Astrocyte of the spinal cord (primary cell): ENCODE data around the gene RBKS.

Source experiments
- DNase-seq: peaks from one replicate; pipeline ENCODE4 v3.0.0; 2011; ENCODE audit warnings: low read depth, low spot score
- H3K4me3 ChIP-seq: 2 replicates; pipeline ENCODE4 v1.5.1; 2011; ENCODE audit warnings: low read depth, mild to moderate bottlenecking, low read length, moderate library complexity
- in situ Hi-C: cut with HindIII; loops from 2 replicates; pipeline ENCODE4 v1.10.0; 2017; ENCODE audit warnings: low sequenced_read_pairs
- TF ChIP-seq, protein P1 (sequence below): IDR thresholded peaks from 2 replicates; pipeline ENCODE4 v1.5.1; 2012; ENCODE audit warnings: low read depth, mild to moderate bottlenecking, low read length, inconsistent platforms

Gene RBKS

GRCh38 chr2:27822049-27822448 lies 68.1 kb downstream of the RBKS start:
- no peak for DNase-seq
- TF ChIP-seq, protein P1, sequence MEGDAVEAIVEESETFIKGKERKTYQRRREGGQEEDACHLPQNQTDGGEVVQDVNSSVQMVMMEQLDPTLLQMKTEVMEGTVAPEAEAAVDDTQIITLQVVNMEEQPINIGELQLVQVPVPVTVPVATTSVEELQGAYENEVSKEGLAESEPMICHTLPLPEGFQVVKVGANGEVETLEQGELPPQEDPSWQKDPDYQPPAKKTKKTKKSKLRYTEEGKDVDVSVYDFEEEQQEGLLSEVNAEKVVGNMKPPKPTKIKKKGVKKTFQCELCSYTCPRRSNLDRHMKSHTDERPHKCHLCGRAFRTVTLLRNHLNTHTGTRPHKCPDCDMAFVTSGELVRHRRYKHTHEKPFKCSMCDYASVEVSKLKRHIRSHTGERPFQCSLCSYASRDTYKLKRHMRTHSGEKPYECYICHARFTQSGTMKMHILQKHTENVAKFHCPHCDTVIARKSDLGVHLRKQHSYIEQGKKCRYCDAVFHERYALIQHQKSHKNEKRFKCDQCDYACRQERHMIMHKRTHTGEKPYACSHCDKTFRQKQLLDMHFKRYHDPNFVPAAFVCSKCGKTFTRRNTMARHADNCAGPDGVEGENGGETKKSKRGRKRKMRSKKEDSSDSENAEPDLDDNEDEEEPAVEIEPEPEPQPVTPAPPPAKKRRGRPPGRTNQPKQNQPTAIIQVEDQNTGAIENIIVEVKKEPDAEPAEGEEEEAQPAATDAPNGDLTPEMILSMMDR, result no peak
- in situ Hi-C loops, result no loop called here
- no peak overlapping the region for H3K4me3 ChIP-seq

GRCh38 chr2:27815860-27816438 lies 74.2 kb downstream of the RBKS start:
- no peak for DNase-seq
- in situ Hi-C loops, result no loop called here
- H3K4me3 ChIP-seq, result no peak overlapping the region
- TF ChIP-seq, protein P1, result no peak

DNA sequence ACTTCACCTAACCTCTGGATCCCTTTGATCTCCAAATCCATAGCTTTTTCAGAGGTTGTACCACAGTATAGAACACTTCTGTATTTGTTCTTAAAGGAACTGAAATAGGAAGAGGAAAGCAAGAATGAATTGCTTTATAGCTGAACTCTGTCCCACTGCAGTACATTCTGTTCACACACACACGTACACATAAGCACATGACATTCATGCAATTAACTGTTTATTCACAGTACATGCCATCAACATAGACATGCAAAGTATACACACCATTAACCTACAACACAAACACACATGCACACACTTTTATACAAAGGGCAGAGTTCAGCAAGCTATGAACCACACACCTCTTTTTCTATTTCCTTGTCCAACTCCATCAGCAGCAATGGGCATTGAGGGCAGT lies 75.4 kb downstream of the RBKS start:
- TF ChIP-seq, protein P1, result no peak
- no peak for DNase-seq
- no peak overlapping the region for H3K4me3 ChIP-seq
- in situ Hi-C loops, result no loop called here

- TF ChIP-seq, protein P1, result no peak
- no peak overlapping the region for H3K4me3 ChIP-seq
- DNase-seq, result no peak
- in situ Hi-C loops, result no loop called here
Observed at GRCh38 chr2:27811768-27812167, 78.4 kb downstream of the RBKS start.

GRCh38 chr2:27810455-27810854 lies 79.7 kb downstream of the RBKS start:
- in situ Hi-C loops, result no loop called here
- TF ChIP-seq, protein P1, result no peak
- no peak for DNase-seq
- H3K4me3 ChIP-seq, result no peak overlapping the region

- TF ChIP-seq, protein P1, result no peak
- DNase-seq, result peak; percentile 88
- in situ Hi-C loops, result no loop called here
- H3K4me3 ChIP-seq, result no peak overlapping the region
Observed at GRCh38 chr2:27809761-27810241, 80.4 kb downstream of the RBKS start.

- TF ChIP-seq, protein P1, result no peak
- in situ Hi-C loops, result no loop called here
- no peak overlapping the region for H3K4me3 ChIP-seq
- DNase-seq, result no peak
Observed at GRCh38 chr2:27808984-27809383, 81.2 kb downstream of the RBKS start.
